Muscle of leg (tissue), 16 donors: ENCODE results near the gene DAGLA. TPM values are rescaled to one million over a fixed set of nuclear protein-coding genes. Genes with fewer than 3 reads are reported as not detected.

Source experiments
- DNase-seq: peaks from one replicate; pipeline ENCODE4 v3.0.0; 2013
- H3K27ac ChIP-seq: one replicate; pipeline ENCODE4 v1.5.1; 2013; ENCODE audit warnings: mild to moderate bottlenecking, low read length, control low read depth
- H3K27me3 ChIP-seq: one replicate; pipeline ENCODE4 v1.6.1; 2013; ENCODE audit warnings: low read length; ENCODE audit not compliant: control insufficient read depth, insufficient read depth
- H3K36me3 ChIP-seq: one replicate; pipeline ENCODE4 v1.6.1; 2013; ENCODE audit warnings: low read length; ENCODE audit not compliant: control insufficient read depth, insufficient read depth
- H3K4me1 ChIP-seq: one replicate; pipeline ENCODE4 v1.6.1; 2013; ENCODE audit warnings: low read length; ENCODE audit not compliant: control insufficient read depth, insufficient read depth
- H3K4me3 ChIP-seq: one replicate; pipeline ENCODE4 v1.5.1; 2013; ENCODE audit warnings: low read length, control low read depth
- H3K9me3 ChIP-seq: replicated peaks from 2 replicates; pipeline ENCODE4 v1.6.1; 2013; ENCODE audit warnings: low read depth, low read length; ENCODE audit not compliant: control insufficient read depth
- WGBS: methylation state at CpG from one replicate; pipeline ENCODE4 v1.1.5; 2013; ENCODE audit warnings: missing lambda C conversion rate; ENCODE audit not compliant: insufficient coverage; 5-methylcytosine and 5-hydroxymethylcytosine counted together
- long read RNA-seq, 11 donors: transcript quantifications; one replicate each; lab custom pipeline, GENCODE V29; 2026
- polyA plus RNA-seq, 8 donors: library from polyadenylated mRNA; unstranded; fragments of 120-200 nt; gene quantifications; one replicate each; pipeline versions ENCODE4 v1.2.1 to v1.2.3, GENCODE V29; 2013; ENCODE audit warnings: inconsistent platforms in 1 of 8, low replicate concordance in 1 of 8; ENCODE audit not compliant: insufficient read length in 8 of 8, insufficient read depth in 1 of 8
- total RNA-seq: library from RNA; stranded (reverse); fragments of 120-200 nt; gene quantifications from one replicate; pipeline ENCODE4 v1.2.4, GENCODE V29; 2013

The DAGLA gene
- total RNA-seq (2.0 TPM), polyA plus RNA-seq (1 to 10 TPM; 4.3 to 6.4 (median 5.0) TPM)
- long read RNA-seq, donor 1: 0 reads
- long read RNA-seq, donor 2: 0 reads
- long read RNA-seq, donor 3, full-length matches to known transcripts: 1 of 1 reads
- long read RNA-seq, donor 3, partial matches to known transcripts: 0 of 1 reads
- long read RNA-seq, donor 3, other reads (novel, unspliced or antisense): 0 of 1 reads
- long read RNA-seq, donor 4: 0 reads
- long read RNA-seq, donor 5, partial matches to known transcripts: 10 of 18 reads
- long read RNA-seq, donor 5, other reads (novel, unspliced or antisense): 8 of 18 reads
- long read RNA-seq, donor 6: 0 reads
- long read RNA-seq, donor 7, full-length matches to known transcripts: 3 of 3 reads
- long read RNA-seq, donor 7, partial matches to known transcripts: 0 of 3 reads
- long read RNA-seq, donor 7, other reads (novel, unspliced or antisense): 0 of 3 reads
- long read RNA-seq, donor 8, partial matches to known transcripts: 0 of 8 reads
- long read RNA-seq, donor 8, other reads (novel, unspliced or antisense): 8 of 8 reads
- long read RNA-seq, donor 9: 0 reads
- long read RNA-seq, donor 10: 0 reads
- long read RNA-seq, donor 11: 0 reads

- H3K27me3 ChIP-seq: peaks cover 19% of the 10 kb centered on the region
- H3K27ac ChIP-seq: no peak within 1 kb of the TSS
- DNase-seq: peak; percentile 79
- peaks cover 68% of the 10 kb centered on the region for H3K4me1 ChIP-seq
- no peaks in the 10 kb centered on the region for H3K9me3 ChIP-seq
- WGBS: 3% methylated on average over 79 of the region's 84 CpGs
- no peaks in the 10 kb centered on the region for H3K36me3 ChIP-seq
- peak within 1 kb of the TSS; percentile 54 for H3K4me3 ChIP-seq
Measured at GRCh38 chr11:61679893-61680621, at the start of gene DAGLA. Gene DAGLA, plus strand, starts transcription at chr11:61680391. Its CDS starts 39,765 bp downstream, at chr11:61720156.

- Histone ChIP-seq H3K27me3 (peaks cover 6% of the 10 kb centered on the region), H3K4me1 (peaks cover 37% of the 10 kb centered on the region), H3K36me3 (no peaks in the 10 kb centered on the region), H3K4me3 (no peak overlapping the region), H3K9me3 (no peaks in the 10 kb centered on the region), H3K27ac (no peak overlapping the region)
- DNase-seq: no peak
- 28% methylated on average over 6 of the region's 12 CpGs for WGBS
Measured at GRCh38 chr11:61632096-61632495, 48.1 kb upstream of the DAGLA start.

GRCh38 chr11:61635304-61635703 is 44.9 kb upstream of the DAGLA start:
- WGBS: no CpG with 5 or more reads among the region's 1 CpG
- DNase-seq: no peak
- Histone ChIP-seq H3K4me3 (no peak overlapping the region), H3K27ac (no peak overlapping the region), H3K9me3 (no peaks in the 10 kb centered on the region), H3K27me3 (peaks cover 6% of the 10 kb centered on the region), H3K4me1 (peaks cover 12% of the 10 kb centered on the region), H3K36me3 (no peaks in the 10 kb centered on the region)

GRCh38 chr11:61635787-61636186 is 44.4 kb upstream of the DAGLA start:
- Histone ChIP-seq H3K4me1 (peaks cover 10% of the 10 kb centered on the region), H3K9me3 (no peaks in the 10 kb centered on the region), H3K4me3 (no peak overlapping the region), H3K27ac (no peak overlapping the region), H3K36me3 (no peaks in the 10 kb centered on the region), H3K27me3 (peaks cover 6% of the 10 kb centered on the region)
- 38% methylated on average over 2 of the region's 5 CpGs for WGBS
- no peak for DNase-seq

- H3K36me3 ChIP-seq: no peaks in the 10 kb centered on the region
- WGBS: 79% methylated on average over 10 of the region's 11 CpGs
- H3K27ac ChIP-seq: no peak overlapping the region
- H3K4me1 ChIP-seq: peaks cover 10% of the 10 kb centered on the region
- DNase-seq: no peak
- H3K27me3 ChIP-seq: peaks cover 6% of the 10 kb centered on the region
- H3K9me3 ChIP-seq: no peaks in the 10 kb centered on the region
- H3K4me3 ChIP-seq: no peak overlapping the region
Measured at GRCh38 chr11:61636676-61637075, 43.5 kb upstream of the DAGLA start.

GRCh38 chr11:61637277-61637676 is 42.9 kb upstream of the DAGLA start:
- peaks cover 6% of the 10 kb centered on the region for H3K4me1 ChIP-seq
- no peak overlapping the region for H3K27ac ChIP-seq
- no peak overlapping the region for H3K4me3 ChIP-seq
- H3K9me3 ChIP-seq: no peaks in the 10 kb centered on the region
- H3K27me3 ChIP-seq: peaks cover 4% of the 10 kb centered on the region
- no peak for DNase-seq
- H3K36me3 ChIP-seq: no peaks in the 10 kb centered on the region
- 64% methylated on average over 7 of the region's 9 CpGs for WGBS

- no peak for DNase-seq
- H3K27ac ChIP-seq: no peak overlapping the region
- H3K4me1 ChIP-seq: peaks cover 4% of the 10 kb centered on the region
- WGBS: 89% methylated on average over 6 of the region's 7 CpGs
- H3K9me3 ChIP-seq: no peaks in the 10 kb centered on the region
- H3K36me3 ChIP-seq: no peaks in the 10 kb centered on the region
- no peaks in the 10 kb centered on the region for H3K27me3 ChIP-seq
- no peak overlapping the region for H3K4me3 ChIP-seq
Measured at GRCh38 chr11:61639816-61640443, 40.3 kb upstream of the DAGLA start.

GRCh38 chr11:61642162-61642561 is 38.0 kb upstream of the DAGLA start:
- no peaks in the 10 kb centered on the region for H3K9me3 ChIP-seq
- no peak for DNase-seq
- 100% methylated on average over 1 of the region's 8 CpGs for WGBS

GRCh38 chr11:61645179-61645868 is 34.9 kb upstream of the DAGLA start:
- DNase-seq: no peak
- Histone ChIP-seq H3K36me3 (no peaks in the 10 kb centered on the region), H3K4me3 (no peak overlapping the region), H3K4me1 (no peaks in the 10 kb centered on the region), H3K27me3 (no peaks in the 10 kb centered on the region), H3K27ac (no peak overlapping the region), H3K9me3 (no peaks in the 10 kb centered on the region)
- WGBS: 65% methylated on average over 7 of the region's 9 CpGs

More at GRCh38 chr11:61642162-61642561, 38.0 kb upstream of the DAGLA start:
- Histone ChIP-seq H3K4me3 (no peak overlapping the region), H3K4me1 (peaks cover 4% of the 10 kb centered on the region), H3K27me3 (no peaks in the 10 kb centered on the region), H3K36me3 (no peaks in the 10 kb centered on the region), H3K27ac (no peak overlapping the region)
